ENCODE data around the gene HNRNPH1. TPM values are rescaled to one million over a fixed set of nuclear protein-coding genes. Genes with fewer than 3 reads are reported as not detected.
"Not testable (repeated sequence)": the region's sequence is repeated elsewhere in the genome, so short reads cannot be mapped to it uniquely, and the experiment has no call there.

The HNRNPH1 gene
- 564 TPM for total RNA-seq
- polyA plus RNA-seq (ENCODE audit: insufficient read depth, low read depth, low replicate concordance) = 191 TPM
- long read RNA-seq, donor 1, full-length matches to known transcripts = 29 of 184 reads
- long read RNA-seq, donor 1, partial matches to known transcripts = 143 of 184 reads
- long read RNA-seq, donor 1, other reads (novel, unspliced or antisense) = 12 of 184 reads
- long read RNA-seq, donor 2, full-length matches to known transcripts = 47 of 117 reads
- long read RNA-seq, donor 2, partial matches to known transcripts = 70 of 117 reads
- long read RNA-seq, donor 2, other reads (novel, unspliced or antisense) = 0 of 117 reads
- long read RNA-seq, donor 3, full-length matches to known transcripts = 57 of 164 reads
- long read RNA-seq, donor 3, partial matches to known transcripts = 107 of 164 reads
- long read RNA-seq, donor 3, other reads (novel, unspliced or antisense) = 0 of 164 reads
- long read RNA-seq, donor 4, full-length matches to known transcripts = 36 of 52 reads
- long read RNA-seq, donor 4, partial matches to known transcripts = 16 of 52 reads
- long read RNA-seq, donor 4, other reads (novel, unspliced or antisense) = 0 of 52 reads
- long read RNA-seq, donor 5, partial matches to known transcripts = 0 of 4 reads
- long read RNA-seq, donor 5, other reads (novel, unspliced or antisense) = 0 of 4 reads
- long read RNA-seq, donor 6, full-length matches to known transcripts = 30 of 98 reads
- long read RNA-seq, donor 6, partial matches to known transcripts = 68 of 98 reads
- long read RNA-seq, donor 6, other reads (novel, unspliced or antisense) = 0 of 98 reads
- long read RNA-seq, donor 7, transcript HNRNPH1-203 (14 exons, 2,279 nt) = major isoform, 7 of 42 reads
- long read RNA-seq, donor 7, transcript HNRNPH1-204 (14 exons, 2,248 nt) = minor isoform, 5 of 42 reads
- long read RNA-seq, donor 7, partial matches to known transcripts = 4 of 42 reads
- long read RNA-seq, donor 7, other reads (novel, unspliced or antisense) = 26 of 42 reads
- long read RNA-seq, donor 8, partial matches to known transcripts = 66 of 83 reads
- long read RNA-seq, donor 8, other reads (novel, unspliced or antisense) = 0 of 83 reads
- long read RNA-seq, donor 9, partial matches to known transcripts = 31 of 36 reads
- long read RNA-seq, donor 9, other reads (novel, unspliced or antisense) = 0 of 36 reads
- long read RNA-seq, donor 10, full-length matches to known transcripts = 58 of 395 reads
- long read RNA-seq, donor 10, partial matches to known transcripts = 269 of 395 reads
- long read RNA-seq, donor 10, other reads (novel, unspliced or antisense) = 68 of 395 reads

GRCh38 chr5:179623003-179623905 is at the start of gene HNRNPH1:
HNRNPH1 (minus strand) TSS chr5:179623671; CDS start chr5:179623133, 538 bp downstream.
- intact Hi-C loops (cut with DNase I) = no loop called here
- peaks cover 3 to 28% (median 23%) of the 10 kb centered on the region in 3 donors for H3K4me1 ChIP-seq (ENCODE audit: control insufficient read depth in 2 of 3, insufficient read depth in 2 of 3, low read depth in 1 of 3, low read length in 3 of 3)
- TF ChIP-seq CTCF (IDR thresholded peaks at IDR 0.05; ENCODE audit: borderline replicate concordance, extremely low read depth, insufficient read depth) = no peak
- peak; percentile 58 for FAIRE-seq
- peaks cover 14 to 35% (median 19%) of the 10 kb centered on the region in 3 donors for H3K36me3 ChIP-seq (ENCODE audit: control insufficient read depth in 2 of 3, insufficient read depth in 3 of 3, low read length in 3 of 3)
- no peaks in the 10 kb centered on the region for H3K27me3 ChIP-seq (ENCODE audit: control insufficient read depth, insufficient read depth, low read length)
- H3K9ac ChIP-seq (ENCODE audit: low read length in 3 of 3) = peak within 1 kb of the TSS; percentile 94 to 99 (median 98)
- H3K4me3 ChIP-seq (ENCODE audit: low read length in 3 of 3) = peak within 1 kb of the TSS; percentile 93 to 98 (median 97)
- peak within 1 kb of the TSS; percentile 100 for H3K27ac ChIP-seq (ENCODE audit: low read depth in 2 of 2, low read length in 2 of 2)
- peak; percentile 99 to 100 (median 100) for DNase-seq
- H3K9me3 ChIP-seq (ENCODE audit: control insufficient read depth in 2 of 3, insufficient read depth in 1 of 3, low read length in 3 of 3) = no peaks in the 10 kb centered on the region

GRCh38 chr5:179668391-179668790 is 44.9 kb upstream of the HNRNPH1 start:
- intact Hi-C loops (cut with DNase I) = no loop called here
- Histone ChIP-seq H3K27me3 (ENCODE audit: control insufficient read depth, insufficient read depth, low read length) (no peaks in the 10 kb centered on the region), H3K9ac (ENCODE audit: low read length in 3 of 3) (no peak overlapping the region), H3K4me3 (ENCODE audit: low read length in 3 of 3) (no peak overlapping the region), H3K27ac (ENCODE audit: low read depth in 2 of 2, low read length in 2 of 2) (no peak overlapping the region), H3K4me1 (ENCODE audit: control insufficient read depth in 2 of 3, insufficient read depth in 2 of 3, low read depth in 1 of 3, low read length in 3 of 3) (no peaks in the 10 kb centered on the region), H3K9me3 (ENCODE audit: control insufficient read depth in 2 of 3, insufficient read depth in 1 of 3, low read length in 3 of 3) (no peaks in the 10 kb centered on the region), H3K36me3 (ENCODE audit: control insufficient read depth in 2 of 3, insufficient read depth in 3 of 3, low read length in 3 of 3) (peaks cover 0 to 3% (median 2%) of the 10 kb centered on the region in 3 donors)
- no peak for FAIRE-seq
- DNase-seq = peak in 4 of 5 donors; percentile 75 to 82 (median 79)
- TF ChIP-seq CTCF (IDR thresholded peaks at IDR 0.05; ENCODE audit: borderline replicate concordance, extremely low read depth, insufficient read depth) = peak; percentile 53

- DNase-seq; intact Hi-C loops (cut with DNase I); H3K4me3 ChIP-seq (ENCODE audit: low read length in 3 of 3); H3K27ac ChIP-seq (ENCODE audit: low read depth in 2 of 2, low read length in 2 of 2); H3K27me3 ChIP-seq (ENCODE audit: control insufficient read depth, insufficient read depth, low read length); H3K4me1 ChIP-seq (ENCODE audit: control insufficient read depth in 2 of 3, insufficient read depth in 2 of 3, low read depth in 1 of 3, low read length in 3 of 3); FAIRE-seq; H3K9me3 ChIP-seq (ENCODE audit: control insufficient read depth in 2 of 3, insufficient read depth in 1 of 3, low read length in 3 of 3); H3K36me3 ChIP-seq (ENCODE audit: control insufficient read depth in 2 of 3, insufficient read depth in 3 of 3, low read length in 3 of 3); H3K9ac ChIP-seq (ENCODE audit: low read length in 3 of 3): not testable (repeated sequence)
Observed at GRCh38 chr5:179661647-179662046, 38.2 kb upstream of the HNRNPH1 start.

- H3K4me1 ChIP-seq (ENCODE audit: control insufficient read depth in 2 of 3, insufficient read depth in 2 of 3, low read depth in 1 of 3, low read length in 3 of 3); intact Hi-C loops (cut with DNase I); H3K27ac ChIP-seq (ENCODE audit: low read depth in 2 of 2, low read length in 2 of 2); H3K36me3 ChIP-seq (ENCODE audit: control insufficient read depth in 2 of 3, insufficient read depth in 3 of 3, low read length in 3 of 3); FAIRE-seq; H3K9me3 ChIP-seq (ENCODE audit: control insufficient read depth in 2 of 3, insufficient read depth in 1 of 3, low read length in 3 of 3); H3K27me3 ChIP-seq (ENCODE audit: control insufficient read depth, insufficient read depth, low read length): not testable (repeated sequence)
- H3K4me3 ChIP-seq (ENCODE audit: low read length in 3 of 3) = peak overlapping the region; percentile 73 to 80 (median 77)
- H3K9ac ChIP-seq (ENCODE audit: low read length in 3 of 3) = peak overlapping the region in 2 of 3 donors; percentile 53 to 58
- DNase-seq = peak in 2 of 5 donors; percentile 34 to 39
Observed at GRCh38 chr5:179658179-179658856, 34.8 kb upstream of the HNRNPH1 start.

All from kidney (tissue), 22 donors.